SK-N-SH treated with all-trans-retinoic acid at 6 μM for 48 hours (cell line): ENCODE results near the gene LRRC7.

Experiments used
- BACH2 ChIP-seq: fragments of 250-450 bp; sonication (Bioruptor Pico); IDR thresholded peaks from 2 replicates; pipeline ENCODE4 v1.9.0; 2021; ENCODE audit warnings: mild to moderate bottlenecking, borderline replicate concordance
- CSDC2 ChIP-seq: fragments of 250-450 bp; sonication (Bioruptor Pico); IDR thresholded peaks from 2 replicates; pipeline ENCODE4 v1.5.0; 2020; ENCODE audit warnings: mild to moderate bottlenecking, moderate library complexity
- ESRRG ChIP-seq: fragments of 250-450 bp; sonication (Bioruptor Pico); IDR thresholded peaks from 2 replicates; pipeline ENCODE4 v1.6.1; 2021; ENCODE audit warnings: mild to moderate bottlenecking
- ISL1 ChIP-seq: fragments of 250-450 bp; sonication (Bioruptor Pico); IDR thresholded peaks from 2 replicates; pipeline ENCODE4 v2.1.2; 2022; ENCODE audit warnings: mild to moderate bottlenecking, moderate library complexity
- OSR1 ChIP-seq: fragments of 250-450 bp; sonication (Bioruptor Pico); IDR thresholded peaks from 2 replicates; pipeline ENCODE4 v1.8.0; 2022; ENCODE audit warnings: moderate library complexity, mild to moderate bottlenecking, inconsistent platforms
- POU6F1 ChIP-seq: fragments of 250-450 bp; sonication (Bioruptor Pico); IDR thresholded peaks from 2 replicates; pipeline ENCODE4 v1.8.0; 2021; ENCODE audit warnings: low read depth, mild to moderate bottlenecking, moderate library complexity, borderline replicate concordance
- RARB ChIP-seq: fragments of 250-450 bp; sonication (Bioruptor Pico); IDR thresholded peaks from 2 replicates; pipeline ENCODE4 v1.8.0; 2021; ENCODE audit warnings: mild to moderate bottlenecking, moderate library complexity
- TCF4 ChIP-seq: fragments of 250-450 bp; sonication (Bioruptor Pico); IDR thresholded peaks from 2 replicates; pipeline ENCODE4 v1.8.0; 2021; ENCODE audit warnings: mild to moderate bottlenecking, moderate library complexity, borderline replicate concordance
- ZC3H10 ChIP-seq: fragments of 250-450 bp; sonication (Bioruptor Pico); IDR thresholded peaks from 2 replicates; pipeline ENCODE4 v1.5.1; 2021; ENCODE audit warnings: mild to moderate bottlenecking, moderate library complexity
- ZFP3 ChIP-seq: fragments of 250-450 bp; sonication (Bioruptor Pico); IDR thresholded peaks from 2 replicates; pipeline ENCODE4 v1.5.0; 2020; ENCODE audit warnings: mild to moderate bottlenecking, moderate library complexity
- ZFP30 ChIP-seq: fragments of 450-650 bp; formaldehyde crosslinking; IDR thresholded peaks from 2 replicates; pipeline ENCODE4 v1.5.0; 2022; ENCODE audit warnings: mild to moderate bottlenecking, moderate library complexity
- TF ChIP-seq, protein P1 (sequence below): fragments of 250-450 bp; sonication (Bioruptor Pico); IDR thresholded peaks from 2 replicates; pipeline ENCODE4 v1.8.0; 2020; ENCODE audit warnings: mild to moderate bottlenecking, moderate library complexity, borderline replicate concordance

DNA sequence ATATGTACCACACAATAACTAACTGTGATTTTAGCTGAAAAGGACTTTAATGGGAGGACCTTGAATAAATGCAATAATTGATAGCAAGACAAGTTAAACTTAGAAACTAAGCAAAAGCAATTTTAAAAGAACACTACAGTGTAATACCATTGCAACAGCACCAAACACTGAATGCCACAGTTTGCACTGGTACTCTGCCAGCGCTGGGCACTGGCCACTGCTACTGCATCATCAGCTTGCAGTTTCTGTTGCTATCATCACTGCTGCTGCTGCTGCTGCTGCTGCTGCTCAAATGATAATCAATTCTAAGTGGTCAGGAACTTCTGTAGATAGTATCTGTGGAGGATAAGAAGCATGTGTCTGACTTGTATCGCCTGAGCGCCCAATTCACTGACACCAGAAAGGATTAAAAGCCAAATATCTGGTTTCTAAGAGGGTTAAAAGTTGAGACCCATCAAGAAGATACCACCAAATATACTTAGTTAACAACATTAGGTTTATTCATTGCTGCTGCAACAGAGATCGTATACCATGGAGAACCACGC is 330.8 kb downstream of the LRRC7 start:
- no peak for TF ChIP-seq POU6F1 (CRISPR knock-in tag)
- no peak for TF ChIP-seq ESRRG (CRISPR knock-in tag)
- no peak for TF ChIP-seq ISL1 (CRISPR knock-in tag)
- peak; percentile 42; the same call in 1 of the 2 replicates for TF ChIP-seq TCF4 (CRISPR knock-in tag)
- no peak for TF ChIP-seq BACH2 (CRISPR knock-in tag)
- no peak for TF ChIP-seq ZC3H10 (CRISPR knock-in tag)
- TF ChIP-seq ZFP30 (CRISPR knock-in tag): no peak
- no peak for TF ChIP-seq RARB
- no peak for TF ChIP-seq ZFP3 (CRISPR knock-in tag)
- TF ChIP-seq, protein P1, sequence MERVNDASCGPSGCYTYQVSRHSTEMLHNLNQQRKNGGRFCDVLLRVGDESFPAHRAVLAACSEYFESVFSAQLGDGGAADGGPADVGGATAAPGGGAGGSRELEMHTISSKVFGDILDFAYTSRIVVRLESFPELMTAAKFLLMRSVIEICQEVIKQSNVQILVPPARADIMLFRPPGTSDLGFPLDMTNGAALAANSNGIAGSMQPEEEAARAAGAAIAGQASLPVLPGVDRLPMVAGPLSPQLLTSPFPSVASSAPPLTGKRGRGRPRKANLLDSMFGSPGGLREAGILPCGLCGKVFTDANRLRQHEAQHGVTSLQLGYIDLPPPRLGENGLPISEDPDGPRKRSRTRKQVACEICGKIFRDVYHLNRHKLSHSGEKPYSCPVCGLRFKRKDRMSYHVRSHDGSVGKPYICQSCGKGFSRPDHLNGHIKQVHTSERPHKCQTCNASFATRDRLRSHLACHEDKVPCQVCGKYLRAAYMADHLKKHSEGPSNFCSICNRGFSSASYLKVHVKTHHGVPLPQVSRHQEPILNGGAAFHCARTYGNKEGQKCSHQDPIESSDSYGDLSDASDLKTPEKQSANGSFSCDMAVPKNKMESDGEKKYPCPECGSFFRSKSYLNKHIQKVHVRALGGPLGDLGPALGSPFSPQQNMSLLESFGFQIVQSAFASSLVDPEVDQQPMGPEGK (CRISPR knock-in tag): no peak
- no peak for TF ChIP-seq CSDC2 (CRISPR knock-in tag)
- no peak for TF ChIP-seq OSR1
